SH-SY5Y (cell line): ENCODE measurements around the gene HSCB.

ENCODE experiments used
- GATA2 ChIP-seq: IDR thresholded peaks from 2 replicates; pipeline ENCODE4 v1.6.1; 2011; ENCODE audit warnings: mild to moderate bottlenecking, low read depth, low read length
- GATA3 ChIP-seq: IDR thresholded peaks from 2 replicates; pipeline ENCODE4 v1.6.1; 2011; ENCODE audit warnings: low read depth, mild to moderate bottlenecking, low read length, moderate library complexity

- TF ChIP-seq GATA3, result no peak
- no peak for TF ChIP-seq GATA2
Observed at GRCh38 chr22:28741785-28742561, at the start of gene HSCB, which contains the start of gene CHEK2.
